SK-N-SH treated with all-trans-retinoic acid at 6 μM for 48 hours (cell line): Measurements from ENCODE around the gene SERGEF.

Experiments used
- ATAC-seq: fragments of 200-7000 bp; cut with Tn5 transposase; 3 replicates; pipeline ENCODE4 v1.9.1; 2020; ENCODE audit warnings: mild to moderate bottlenecking, moderate library complexity
- ARNTL ChIP-seq: fragments of 450-650 bp; formaldehyde crosslinking; IDR thresholded peaks from 2 replicates; pipeline ENCODE4 v1.5.0; 2020; ENCODE audit warnings: low read depth, mild to moderate bottlenecking, moderate library complexity, borderline replicate concordance
- BACH2 ChIP-seq: fragments of 250-450 bp; sonication (Bioruptor Pico); IDR thresholded peaks from 2 replicates; pipeline ENCODE4 v1.9.0; 2021; ENCODE audit warnings: mild to moderate bottlenecking, borderline replicate concordance
- CSDC2 ChIP-seq: fragments of 250-450 bp; sonication (Bioruptor Pico); IDR thresholded peaks from 2 replicates; pipeline ENCODE4 v1.5.0; 2020; ENCODE audit warnings: mild to moderate bottlenecking, moderate library complexity
- ESRRG ChIP-seq: fragments of 250-450 bp; sonication (Bioruptor Pico); IDR thresholded peaks from 2 replicates; pipeline ENCODE4 v1.6.1; 2021; ENCODE audit warnings: mild to moderate bottlenecking
- GLIS3 ChIP-seq: fragments of 250-450 bp; sonication (Bioruptor Pico); IDR thresholded peaks from 2 replicates; pipeline ENCODE4 v1.5.0; 2020; ENCODE audit warnings: mild to moderate bottlenecking, moderate library complexity
- PPARA ChIP-seq: fragments of 250-450 bp; sonication (Bioruptor Pico); IDR thresholded peaks from 2 replicates; pipeline ENCODE4 v1.5.0; 2020; ENCODE audit warnings: mild to moderate bottlenecking, borderline replicate concordance
- RARB ChIP-seq: fragments of 250-450 bp; sonication (Bioruptor Pico); IDR thresholded peaks from 2 replicates; pipeline ENCODE4 v1.8.0; 2021; ENCODE audit warnings: mild to moderate bottlenecking, moderate library complexity
- TCF4 ChIP-seq: fragments of 250-450 bp; sonication (Bioruptor Pico); IDR thresholded peaks from 2 replicates; pipeline ENCODE4 v1.8.0; 2021; ENCODE audit warnings: mild to moderate bottlenecking, moderate library complexity, borderline replicate concordance
- TOX ChIP-seq: fragments of 250-450 bp; sonication (Bioruptor Pico); IDR thresholded peaks from 2 replicates; pipeline ENCODE4 v1.8.0; 2021; ENCODE audit warnings: mild to moderate bottlenecking, moderate library complexity, borderline replicate concordance
- ZC3H10 ChIP-seq: fragments of 250-450 bp; sonication (Bioruptor Pico); IDR thresholded peaks from 2 replicates; pipeline ENCODE4 v1.5.1; 2021; ENCODE audit warnings: mild to moderate bottlenecking, moderate library complexity
- ZFP3 ChIP-seq: fragments of 250-450 bp; sonication (Bioruptor Pico); IDR thresholded peaks from 2 replicates; pipeline ENCODE4 v1.5.0; 2020; ENCODE audit warnings: mild to moderate bottlenecking, moderate library complexity
- ZFP30 ChIP-seq: fragments of 450-650 bp; formaldehyde crosslinking; IDR thresholded peaks from 2 replicates; pipeline ENCODE4 v1.5.0; 2022; ENCODE audit warnings: mild to moderate bottlenecking, moderate library complexity
- ZNF70 ChIP-seq: fragments of 450-650 bp; formaldehyde crosslinking; IDR thresholded peaks from 2 replicates; pipeline ENCODE4 v1.5.0; 2020; ENCODE audit warnings: mild to moderate bottlenecking, moderate library complexity
- ZNF8 ChIP-seq: fragments of 450-650 bp; formaldehyde crosslinking; IDR thresholded peaks from 2 replicates; pipeline ENCODE4 v1.5.0; 2020; ENCODE audit warnings: mild to moderate bottlenecking, moderate library complexity
- TF ChIP-seq, protein P1 (sequence below): fragments of 250-450 bp; sonication (Bioruptor Pico); IDR thresholded peaks from 2 replicates; pipeline ENCODE4 v1.5.0; 2020; ENCODE audit warnings: mild to moderate bottlenecking, moderate library complexity
- TF ChIP-seq, protein P2 (sequence below): fragments of 250-450 bp; sonication (Bioruptor Pico); IDR thresholded peaks from 2 replicates; pipeline ENCODE4 v1.5.1; 2021; ENCODE audit warnings: mild to moderate bottlenecking, moderate library complexity
- TF ChIP-seq, protein P3 (sequence below): fragments of 250-450 bp; sonication (Bioruptor Pico); IDR thresholded peaks from 2 replicates; pipeline ENCODE4 v1.8.0; 2021; ENCODE audit warnings: low read depth, mild to moderate bottlenecking, moderate library complexity, borderline replicate concordance
- TF ChIP-seq, protein P4 (sequence below): fragments of 250-450 bp; sonication (Bioruptor Pico); IDR thresholded peaks from 2 replicates; pipeline ENCODE4 v1.8.0; 2020; ENCODE audit warnings: mild to moderate bottlenecking, moderate library complexity, borderline replicate concordance
- TF ChIP-seq, protein P5 (sequence below): fragments of 250-450 bp; sonication (Bioruptor Pico); IDR thresholded peaks from 2 replicates; pipeline ENCODE4 v1.5.1; 2020; ENCODE audit warnings: low read depth, mild to moderate bottlenecking, moderate library complexity

The SERGEF gene

DNA sequence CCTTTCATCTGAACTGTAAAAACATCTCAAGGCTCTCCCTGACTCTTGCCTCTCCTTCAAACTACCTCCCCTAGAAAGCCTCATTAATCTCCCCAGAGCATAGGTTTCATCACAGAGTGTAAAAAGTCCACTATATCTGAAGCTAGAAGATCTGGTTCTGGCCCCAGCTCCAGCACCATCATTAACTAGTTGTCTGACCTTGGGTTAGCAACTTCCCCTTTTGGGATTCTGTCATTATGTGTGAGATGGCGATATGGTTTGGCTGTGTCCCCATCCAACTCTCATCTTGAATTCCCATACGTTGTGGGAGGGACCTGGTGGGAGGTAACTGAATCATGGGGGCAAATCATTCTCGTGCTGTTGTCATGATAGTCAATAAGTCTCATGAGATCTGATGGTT lies 181.0 kb downstream of the SERGEF start:
- no peak for TF ChIP-seq ZFP3
- no peak for TF ChIP-seq ARNTL (CRISPR knock-in tag)
- TF ChIP-seq ZNF8 (CRISPR knock-in tag), result no peak
- no peak for TF ChIP-seq ZFP30 (CRISPR knock-in tag)
- TF ChIP-seq RARB (CRISPR knock-in tag), result no peak
- TF ChIP-seq, protein P1, sequence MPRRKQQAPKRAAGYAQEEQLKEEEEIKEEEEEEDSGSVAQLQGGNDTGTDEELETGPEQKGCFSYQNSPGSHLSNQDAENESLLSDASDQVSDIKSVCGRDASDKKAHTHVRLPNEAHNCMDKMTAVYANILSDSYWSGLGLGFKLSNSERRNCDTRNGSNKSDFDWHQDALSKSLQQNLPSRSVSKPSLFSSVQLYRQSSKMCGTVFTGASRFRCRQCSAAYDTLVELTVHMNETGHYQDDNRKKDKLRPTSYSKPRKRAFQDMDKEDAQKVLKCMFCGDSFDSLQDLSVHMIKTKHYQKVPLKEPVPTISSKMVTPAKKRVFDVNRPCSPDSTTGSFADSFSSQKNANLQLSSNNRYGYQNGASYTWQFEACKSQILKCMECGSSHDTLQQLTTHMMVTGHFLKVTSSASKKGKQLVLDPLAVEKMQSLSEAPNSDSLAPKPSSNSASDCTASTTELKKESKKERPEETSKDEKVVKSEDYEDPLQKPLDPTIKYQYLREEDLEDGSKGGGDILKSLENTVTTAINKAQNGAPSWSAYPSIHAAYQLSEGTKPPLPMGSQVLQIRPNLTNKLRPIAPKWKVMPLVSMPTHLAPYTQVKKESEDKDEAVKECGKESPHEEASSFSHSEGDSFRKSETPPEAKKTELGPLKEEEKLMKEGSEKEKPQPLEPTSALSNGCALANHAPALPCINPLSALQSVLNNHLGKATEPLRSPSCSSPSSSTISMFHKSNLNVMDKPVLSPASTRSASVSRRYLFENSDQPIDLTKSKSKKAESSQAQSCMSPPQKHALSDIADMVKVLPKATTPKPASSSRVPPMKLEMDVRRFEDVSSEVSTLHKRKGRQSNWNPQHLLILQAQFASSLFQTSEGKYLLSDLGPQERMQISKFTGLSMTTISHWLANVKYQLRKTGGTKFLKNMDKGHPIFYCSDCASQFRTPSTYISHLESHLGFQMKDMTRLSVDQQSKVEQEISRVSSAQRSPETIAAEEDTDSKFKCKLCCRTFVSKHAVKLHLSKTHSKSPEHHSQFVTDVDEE, result no peak
- TF ChIP-seq, protein P2, sequence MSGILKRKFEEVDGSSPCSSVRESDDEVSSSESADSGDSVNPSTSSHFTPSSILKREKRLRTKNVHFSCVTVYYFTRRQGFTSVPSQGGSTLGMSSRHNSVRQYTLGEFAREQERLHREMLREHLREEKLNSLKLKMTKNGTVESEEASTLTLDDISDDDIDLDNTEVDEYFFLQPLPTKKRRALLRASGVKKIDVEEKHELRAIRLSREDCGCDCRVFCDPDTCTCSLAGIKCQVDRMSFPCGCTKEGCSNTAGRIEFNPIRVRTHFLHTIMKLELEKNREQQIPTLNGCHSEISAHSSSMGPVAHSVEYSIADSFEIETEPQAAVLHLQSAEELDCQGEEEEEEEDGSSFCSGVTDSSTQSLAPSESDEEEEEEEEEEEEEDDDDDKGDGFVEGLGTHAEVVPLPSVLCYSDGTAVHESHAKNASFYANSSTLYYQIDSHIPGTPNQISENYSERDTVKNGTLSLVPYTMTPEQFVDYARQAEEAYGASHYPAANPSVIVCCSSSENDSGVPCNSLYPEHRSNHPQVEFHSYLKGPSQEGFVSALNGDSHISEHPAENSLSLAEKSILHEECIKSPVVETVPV (CRISPR knock-in tag), result no peak
- ATAC-seq, result no peak

DNA sequence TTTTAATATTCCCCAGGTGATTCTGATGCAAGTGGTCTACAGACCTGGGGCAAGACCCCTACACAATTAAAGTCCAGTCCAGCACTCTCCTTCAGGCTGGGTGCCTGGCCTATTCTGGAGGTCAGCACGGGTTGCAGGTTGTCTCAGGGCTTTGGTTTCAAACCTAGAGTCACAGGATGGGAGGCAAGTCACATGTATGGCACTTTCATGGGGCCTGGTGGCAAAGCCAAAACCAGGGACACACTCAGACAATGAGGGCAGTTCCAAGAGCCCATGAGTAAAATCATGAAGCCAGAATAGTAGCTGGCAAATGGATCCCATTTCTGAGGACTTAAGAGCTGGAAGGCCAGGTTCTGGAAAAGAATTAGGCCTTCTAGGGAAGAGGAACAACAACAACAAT lies 181.6 kb downstream of the SERGEF start:
- no peak for ATAC-seq
- TF ChIP-seq, protein P2 (CRISPR knock-in tag), result no peak
- TF ChIP-seq BACH2 (CRISPR knock-in tag) (no peak), ZNF70 (CRISPR knock-in tag) (no peak), TCF4 (CRISPR knock-in tag) (no peak), GLIS3 (CRISPR knock-in tag) (no peak), ZFP3 (no peak), ESRRG (CRISPR knock-in tag) (no peak), CSDC2 (CRISPR knock-in tag) (no peak), RARB (CRISPR knock-in tag) (no peak), ARNTL (CRISPR knock-in tag) (no peak), TOX (CRISPR knock-in tag) (no peak), ZC3H10 (CRISPR knock-in tag) (no peak)
- TF ChIP-seq, protein P3, sequence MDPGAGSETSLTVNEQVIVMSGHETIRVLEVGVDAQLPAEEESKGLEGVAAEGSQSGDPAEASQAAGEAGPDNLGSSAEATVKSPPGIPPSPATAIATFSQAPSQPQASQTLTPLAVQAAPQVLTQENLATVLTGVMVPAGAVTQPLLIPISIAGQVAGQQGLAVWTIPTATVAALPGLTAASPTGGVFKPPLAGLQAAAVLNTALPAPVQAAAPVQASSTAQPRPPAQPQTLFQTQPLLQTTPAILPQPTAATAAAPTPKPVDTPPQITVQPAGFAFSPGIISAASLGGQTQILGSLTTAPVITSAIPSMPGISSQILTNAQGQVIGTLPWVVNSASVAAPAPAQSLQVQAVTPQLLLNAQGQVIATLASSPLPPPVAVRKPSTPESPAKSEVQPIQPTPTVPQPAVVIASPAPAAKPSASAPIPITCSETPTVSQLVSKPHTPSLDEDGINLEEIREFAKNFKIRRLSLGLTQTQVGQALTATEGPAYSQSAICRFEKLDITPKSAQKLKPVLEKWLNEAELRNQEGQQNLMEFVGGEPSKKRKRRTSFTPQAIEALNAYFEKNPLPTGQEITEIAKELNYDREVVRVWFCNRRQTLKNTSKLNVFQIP (CRISPR knock-in tag), result no peak
- TF ChIP-seq, protein P4, sequence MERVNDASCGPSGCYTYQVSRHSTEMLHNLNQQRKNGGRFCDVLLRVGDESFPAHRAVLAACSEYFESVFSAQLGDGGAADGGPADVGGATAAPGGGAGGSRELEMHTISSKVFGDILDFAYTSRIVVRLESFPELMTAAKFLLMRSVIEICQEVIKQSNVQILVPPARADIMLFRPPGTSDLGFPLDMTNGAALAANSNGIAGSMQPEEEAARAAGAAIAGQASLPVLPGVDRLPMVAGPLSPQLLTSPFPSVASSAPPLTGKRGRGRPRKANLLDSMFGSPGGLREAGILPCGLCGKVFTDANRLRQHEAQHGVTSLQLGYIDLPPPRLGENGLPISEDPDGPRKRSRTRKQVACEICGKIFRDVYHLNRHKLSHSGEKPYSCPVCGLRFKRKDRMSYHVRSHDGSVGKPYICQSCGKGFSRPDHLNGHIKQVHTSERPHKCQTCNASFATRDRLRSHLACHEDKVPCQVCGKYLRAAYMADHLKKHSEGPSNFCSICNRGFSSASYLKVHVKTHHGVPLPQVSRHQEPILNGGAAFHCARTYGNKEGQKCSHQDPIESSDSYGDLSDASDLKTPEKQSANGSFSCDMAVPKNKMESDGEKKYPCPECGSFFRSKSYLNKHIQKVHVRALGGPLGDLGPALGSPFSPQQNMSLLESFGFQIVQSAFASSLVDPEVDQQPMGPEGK (CRISPR knock-in tag), result no peak
- TF ChIP-seq, protein P5, sequence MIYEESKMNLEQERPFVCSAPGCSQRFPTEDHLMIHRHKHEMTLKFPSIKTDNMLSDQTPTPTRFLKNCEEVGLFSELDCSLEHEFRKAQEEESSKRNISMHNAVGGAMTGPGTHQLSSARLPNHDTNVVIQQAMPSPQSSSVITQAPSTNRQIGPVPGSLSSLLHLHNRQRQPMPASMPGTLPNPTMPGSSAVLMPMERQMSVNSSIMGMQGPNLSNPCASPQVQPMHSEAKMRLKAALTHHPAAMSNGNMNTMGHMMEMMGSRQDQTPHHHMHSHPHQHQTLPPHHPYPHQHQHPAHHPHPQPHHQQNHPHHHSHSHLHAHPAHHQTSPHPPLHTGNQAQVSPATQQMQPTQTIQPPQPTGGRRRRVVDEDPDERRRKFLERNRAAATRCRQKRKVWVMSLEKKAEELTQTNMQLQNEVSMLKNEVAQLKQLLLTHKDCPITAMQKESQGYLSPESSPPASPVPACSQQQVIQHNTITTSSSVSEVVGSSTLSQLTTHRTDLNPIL, result no peak

DNA sequence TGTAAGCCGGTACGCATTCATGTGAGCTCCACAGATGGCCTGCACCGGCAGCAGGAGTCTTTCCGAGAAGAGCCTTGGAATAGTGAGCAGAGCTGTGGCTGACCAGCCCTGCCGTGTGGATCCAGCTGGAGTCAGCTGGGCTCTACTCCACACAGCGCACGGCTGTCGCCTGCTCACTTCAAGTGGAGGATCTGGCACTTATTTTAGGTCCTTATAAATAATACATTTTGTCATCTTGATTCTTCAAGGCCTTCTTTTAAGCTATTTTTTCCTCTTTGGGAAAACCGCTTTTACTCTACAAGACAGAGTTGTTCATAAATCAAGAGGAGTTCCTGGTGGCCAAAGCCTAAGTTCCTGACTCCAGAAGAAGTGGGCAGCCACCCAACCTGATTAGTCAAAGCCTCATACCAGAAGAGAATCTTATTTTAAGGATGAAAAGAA lies 184.5 kb downstream of the SERGEF start:
- peak; percentile 44; the same call in 1 of the 2 replicates for TF ChIP-seq TOX (CRISPR knock-in tag)
- no peak for TF ChIP-seq PPARA (CRISPR knock-in tag)
- no peak for TF ChIP-seq ZNF70 (CRISPR knock-in tag)
- TF ChIP-seq CSDC2 (CRISPR knock-in tag), result no peak
- no peak for TF ChIP-seq ZFP30 (CRISPR knock-in tag)
- TF ChIP-seq, protein P4 (CRISPR knock-in tag), result no peak
- TF ChIP-seq, protein P1, result no peak
- peak; percentile 95 for ATAC-seq
